IMR-90 (cell line): ENCODE results near the gene KLF13.

Experiments
- BHLHE40 ChIP-seq: fragments of 150-350 bp; IDR thresholded peaks from 2 replicates; pipeline ENCODE4 v1.6.1; 2016; ENCODE audit warnings: mild to moderate bottlenecking, low read depth, low read length
- CHD1 ChIP-seq: IDR thresholded peaks from 2 replicates; pipeline ENCODE4 v1.6.1; 2012; ENCODE audit warnings: low read depth, low read length, improper control_type of control experiment
- CTCF ChIP-seq: conservative IDR thresholded peaks from 2 replicates; pipeline ENCODE4 v1.5.1; 2012; ENCODE audit warnings: mild to moderate bottlenecking, low read depth, low read length, improper control_type of control experiment
- POLR2A ChIP-seq: IDR thresholded peaks from 2 replicates; pipeline ENCODE4 v1.6.1; 2012; ENCODE audit warnings: mild to moderate bottlenecking, low read depth, low read length
- RFX5 ChIP-seq: IDR thresholded peaks from 2 replicates; pipeline ENCODE4 v1.8.0; 2012; ENCODE audit warnings: low read depth, mild to moderate bottlenecking, low read length, moderate library complexity
- SMC3 ChIP-seq: fragments of 150-350 bp; IDR thresholded peaks from 2 replicates; pipeline ENCODE4 v1.6.1; 2016; ENCODE audit warnings: low read depth, mild to moderate bottlenecking, antibody characterized with exemption, low read length, moderate library complexity
- TF ChIP-seq, protein P1 (sequence below): fragments of 150-350 bp; IDR thresholded peaks from 2 replicates; pipeline ENCODE4 v1.6.1; 2016; ENCODE audit warnings: low read depth, mild to moderate bottlenecking, low read length, moderate library complexity, borderline replicate concordance

GRCh38 chr15:31341071-31341470 is 14.4 kb downstream of the KLF13 start:
- TF ChIP-seq CTCF, result no peak
- TF ChIP-seq SMC3, result no peak
- TF ChIP-seq, protein P1, sequence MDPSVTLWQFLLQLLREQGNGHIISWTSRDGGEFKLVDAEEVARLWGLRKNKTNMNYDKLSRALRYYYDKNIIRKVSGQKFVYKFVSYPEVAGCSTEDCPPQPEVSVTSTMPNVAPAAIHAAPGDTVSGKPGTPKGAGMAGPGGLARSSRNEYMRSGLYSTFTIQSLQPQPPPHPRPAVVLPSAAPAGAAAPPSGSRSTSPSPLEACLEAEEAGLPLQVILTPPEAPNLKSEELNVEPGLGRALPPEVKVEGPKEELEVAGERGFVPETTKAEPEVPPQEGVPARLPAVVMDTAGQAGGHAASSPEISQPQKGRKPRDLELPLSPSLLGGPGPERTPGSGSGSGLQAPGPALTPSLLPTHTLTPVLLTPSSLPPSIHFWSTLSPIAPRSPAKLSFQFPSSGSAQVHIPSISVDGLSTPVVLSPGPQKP, result no peak
- no peak for TF ChIP-seq BHLHE40
- TF ChIP-seq POLR2A, result no peak
- no peak for TF ChIP-seq RFX5
- no peak for TF ChIP-seq CHD1
